ENCODE measurements around the gene CDH4.
A peak's percentile ranks its signal among the peaks of the same experiment; 100 is the strongest.

The CDH4 gene

GRCh38 chr20:61821735-61822134 lies 569.7 kb downstream of the CDH4 start:
- no peak for DNase-seq

- DNase-seq, result no peak
Measured at GRCh38 chr20:61822396-61822795, 570.3 kb downstream of the CDH4 start.

- DNase-seq, result no peak
Measured at GRCh38 chr20:61823242-61823641, 571.2 kb downstream of the CDH4 start.

- DNase-seq, result no peak
Measured at GRCh38 chr20:61828891-61829290, 576.8 kb downstream of the CDH4 start.

GRCh38 chr20:61829526-61829925 lies 577.5 kb downstream of the CDH4 start:
- DNase-seq, result no peak

- DNase-seq, result no peak
Measured at GRCh38 chr20:61830241-61830930, 578.3 kb downstream of the CDH4 start.

- DNase-seq, result no peak
Measured at GRCh38 chr20:61830991-61831390, 578.9 kb downstream of the CDH4 start.

GRCh38 chr20:61832181-61832580 lies 580.1 kb downstream of the CDH4 start:
- DNase-seq, result no peak

GRCh38 chr20:61833807-61834610 lies 581.9 kb downstream of the CDH4 start:
- DNase-seq, result peak in 1 of 56 donors; percentile 12

- no peak for DNase-seq
Measured at GRCh38 chr20:61835301-61835700, 583.2 kb downstream of the CDH4 start.

GRCh38 chr20:61835791-61836350 lies 583.8 kb downstream of the CDH4 start:
- DNase-seq, result no peak

GRCh38 chr20:61837200-61837599 lies 585.1 kb downstream of the CDH4 start:
- no peak for DNase-seq

GRCh38 chr20:61839223-61839911 lies 587.3 kb downstream of the CDH4 start:
- no peak for DNase-seq

GRCh38 chr20:61839912-61840778 lies 588.1 kb downstream of the CDH4 start:
- DNase-seq, result no peak

- no peak for DNase-seq
Measured at GRCh38 chr20:61840779-61841455, 588.9 kb downstream of the CDH4 start.

GRCh38 chr20:61841551-61841950 lies 589.5 kb downstream of the CDH4 start:
- DNase-seq, result no peak

- DNase-seq, result no peak
Measured at GRCh38 chr20:61841966-61842365, 589.9 kb downstream of the CDH4 start.

- DNase-seq, result no peak
Measured at GRCh38 chr20:61844621-61845020, 592.6 kb downstream of the CDH4 start.

GRCh38 chr20:61845233-61845671 lies 593.2 kb downstream of the CDH4 start:
- DNase-seq, result no peak

- no peak for DNase-seq
Measured at GRCh38 chr20:61846074-61846473, 594.0 kb downstream of the CDH4 start.
